Activated CD4-positive, alpha-beta T cell treated with anti-CD3 and anti-CD28 coated beads for 36 hours (primary cell): ENCODE measurements around the gene RINL. TPM values are rescaled to one million over a fixed set of nuclear protein-coding genes. Genes with fewer than 3 reads are reported as not detected.

Source experiments
- total RNA-seq, 2 experiments: library from RNA; stranded (reverse); gene quantifications; one replicate each; pipeline ENCODE4 v1.2.3, GENCODE V29; 2021

Gene RINL
- total RNA-seq, 2 experiments from 2014 or later: 85.8 to 90.3 TPM

Other genes starting within 250 kb of the RINL start
- gene ACTN4, start 230.6 kb downstream of the RINL start, total RNA-seq: 100 to 1,000 TPM; 181 to 182 TPM
- gene CAPN12, start 133.8 kb downstream of the RINL start, total RNA-seq: 1 to 10 TPM; 4.4 to 4.9 TPM
- not detected for gene LGALS7, start 104.8 kb downstream of the RINL start, total RNA-seq
- not detected for gene LGALS7B, start 89.1 kb downstream of the RINL start, total RNA-seq
- gene LGALS4, start 65.3 kb downstream of the RINL start, total RNA-seq: 1 to 10 TPM in 1 of 2 experiments, under 1 TPM in 1; 0.59 to 1.1 TPM
- gene ECH1, start 46.5 kb downstream of the RINL start, total RNA-seq: 100 to 1,000 TPM; 114 to 154 TPM
- gene HNRNPL, start 28.3 kb downstream of the RINL start, total RNA-seq: 100 to 1,000 TPM; 714 to 722 TPM
- gene SIRT2, start 21.3 kb upstream of the RINL start, total RNA-seq: 10 to 100 TPM; 17.8 to 23.1 TPM
- 10 to 100 TPM; 49.4 to 52.5 TPM for gene NFKBIB, start 21.7 kb upstream of the RINL start, total RNA-seq
- under 1 TPM; 0.34 to 0.54 TPM for gene CCER2, start 33.9 kb upstream of the RINL start, total RNA-seq
- 10 to 100 TPM; 36.7 to 39.4 TPM for gene SARS2, start 52.5 kb upstream of the RINL start, total RNA-seq
- gene MRPS12, start 52.7 kb upstream of the RINL start, total RNA-seq: 10 to 100 TPM; 62.4 to 76.0 TPM
- gene FBXO17, start 97.5 kb upstream of the RINL start, total RNA-seq: not detected
- under 1 TPM; 0.71 to 0.90 TPM for gene FBXO27, start 154.3 kb upstream of the RINL start, total RNA-seq
- gene ACP7, start 206.1 kb upstream of the RINL start, total RNA-seq: not detected
- gene PAK4, start 247.5 kb upstream of the RINL start, total RNA-seq: 10 to 100 TPM; 14.2 to 22.6 TPM